IPS DF 19.7 (cell line): Measurements from ENCODE around the gene SPINK14.

Source experiments
- DNase-seq: peaks from one replicate; pipeline ENCODE4 v3.0.0-alpha.2; 2013; ENCODE audit warnings: low read depth, low spot score

Gene SPINK14

GRCh38 chr5:148201151-148201550 is 32.8 kb downstream of the SPINK14 start:
- no peak for DNase-seq

GRCh38 chr5:148202531-148203203 is 34.3 kb downstream of the SPINK14 start, which contains the start of gene SPINK6:
Gene SPINK6 (plus strand): TSS chr5:148203042. CDS start chr5:148203097, 55 bp downstream.
- DNase-seq, result no peak

GRCh38 chr5:148205044-148205806 is 36.9 kb downstream of the SPINK14 start:
- no peak for DNase-seq

GRCh38 chr5:148205865-148206264 is 37.5 kb downstream of the SPINK14 start:
- no peak for DNase-seq

- no peak for DNase-seq
Measured at GRCh38 chr5:148206620-148207019, 38.3 kb downstream of the SPINK14 start.

- DNase-seq, result no peak
Measured at GRCh38 chr5:148208226-148208625, 39.9 kb downstream of the SPINK14 start.

GRCh38 chr5:148209151-148209770 is 40.9 kb downstream of the SPINK14 start:
- no peak for DNase-seq

- DNase-seq, result no peak
Measured at GRCh38 chr5:148214665-148215185, 46.4 kb downstream of the SPINK14 start.

- no peak for DNase-seq
Measured at GRCh38 chr5:148221508-148221907, 53.2 kb downstream of the SPINK14 start.

GRCh38 chr5:148224117-148224742 is 55.9 kb downstream of the SPINK14 start:
- DNase-seq, result no peak
